ENCODE measurements around the gene C10orf71. TPM values are rescaled to one million over a fixed set of nuclear protein-coding genes. Genes with fewer than 3 reads are reported as not detected.

Gene C10orf71
- total RNA-seq, 1 donor from 2014 or later: not detected

- H3K4me1 Mint-ChIP-seq: peaks cover 8% of the 10 kb centered on the region
These were observed 19.7 kb upstream of the C10orf71 start for GRCh38 chr10:49279015-49279880.

DNA sequence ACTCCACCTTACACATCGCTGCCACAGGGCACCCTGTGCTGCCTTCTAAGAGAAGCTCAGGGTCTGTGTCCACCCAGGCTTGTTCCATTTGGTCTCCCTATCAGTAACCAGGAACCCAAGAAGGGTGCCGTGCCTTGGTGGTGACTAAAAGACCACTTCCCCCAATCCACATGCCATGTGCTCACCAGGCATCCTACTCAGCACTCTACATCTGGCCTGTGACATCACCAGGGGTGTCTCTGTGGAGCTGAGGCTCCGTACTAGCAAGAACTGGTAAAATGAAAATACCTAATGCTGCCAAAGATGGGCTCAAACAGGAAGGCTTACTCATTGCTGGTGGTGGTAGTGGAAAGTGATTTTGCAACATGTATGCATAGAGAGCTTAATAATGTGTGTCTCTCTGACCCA is 19.0 kb upstream of the C10orf71 start:
- Mint-ChIP-seq H3K27me3 (ENCODE audit: low read depth) (no peaks in the 10 kb centered on the region), H3K4me3 (no peak overlapping the region), H3K27ac (ENCODE audit: unreplicated experiment) (no peak overlapping the region), H3K9me3 (peaks cover 1% of the 10 kb centered on the region), H3K36me3 (ENCODE audit: low read depth) (no peaks in the 10 kb centered on the region), H3K4me1 (peaks cover 8% of the 10 kb centered on the region)
- TF ChIP-seq CTCF (conservative IDR thresholded peaks at IDR 0.05): no peak
- no peak for DNase-seq (ENCODE audit: low read depth, low spot score)

More at GRCh38 chr10:49279015-49279880, 19.7 kb upstream of the C10orf71 start:
- no peak overlapping the region for H3K4me3 Mint-ChIP-seq
- no peak overlapping the region for H3K27ac Mint-ChIP-seq (ENCODE audit: unreplicated experiment)
- H3K27me3 Mint-ChIP-seq (ENCODE audit: low read depth): no peaks in the 10 kb centered on the region
- no peak for TF ChIP-seq CTCF (conservative IDR thresholded peaks at IDR 0.05)
- no peak for DNase-seq (ENCODE audit: low read depth, low spot score)
- no peaks in the 10 kb centered on the region for H3K9me3 Mint-ChIP-seq
- H3K36me3 Mint-ChIP-seq (ENCODE audit: low read depth): no peaks in the 10 kb centered on the region

- Mint-ChIP-seq H3K4me3 (no peak overlapping the region), H3K36me3 (ENCODE audit: low read depth) (no peaks in the 10 kb centered on the region), H3K27ac (ENCODE audit: unreplicated experiment) (no peak overlapping the region), H3K4me1 (no peaks in the 10 kb centered on the region), H3K27me3 (ENCODE audit: low read depth) (no peaks in the 10 kb centered on the region), H3K9me3 (peaks cover 5% of the 10 kb centered on the region)
- DNase-seq (ENCODE audit: low read depth, low spot score): no peak
- peak; percentile 53 for TF ChIP-seq CTCF (conservative IDR thresholded peaks at IDR 0.05)
These were observed 17.5 kb upstream of the C10orf71 start for GRCh38 chr10:49281461-49281860.

GRCh38 chr10:49282306-49282705 is 16.7 kb upstream of the C10orf71 start:
- no peak overlapping the region for H3K27ac Mint-ChIP-seq (ENCODE audit: unreplicated experiment)
- peaks cover 5% of the 10 kb centered on the region for H3K9me3 Mint-ChIP-seq
- no peaks in the 10 kb centered on the region for H3K27me3 Mint-ChIP-seq (ENCODE audit: low read depth)
- H3K36me3 Mint-ChIP-seq (ENCODE audit: low read depth): no peaks in the 10 kb centered on the region
- no peak overlapping the region for H3K4me3 Mint-ChIP-seq
- H3K4me1 Mint-ChIP-seq: no peaks in the 10 kb centered on the region
- TF ChIP-seq CTCF (conservative IDR thresholded peaks at IDR 0.05): no peak
- DNase-seq (ENCODE audit: low read depth, low spot score): no peak

- Mint-ChIP-seq H3K4me3 (no peak overlapping the region), H3K4me1 (no peaks in the 10 kb centered on the region), H3K27ac (ENCODE audit: unreplicated experiment) (no peak overlapping the region), H3K27me3 (ENCODE audit: low read depth) (no peaks in the 10 kb centered on the region), H3K9me3 (peaks cover 5% of the 10 kb centered on the region), H3K36me3 (ENCODE audit: low read depth) (no peaks in the 10 kb centered on the region)
- TF ChIP-seq CTCF (conservative IDR thresholded peaks at IDR 0.05): no peak
- DNase-seq (ENCODE audit: low read depth, low spot score): no peak
These were observed 16.1 kb upstream of the C10orf71 start for GRCh38 chr10:49282879-49283341.
